ENCODE results near the gene DHX40. TPM values are rescaled to one million over a fixed set of nuclear protein-coding genes. Genes with fewer than 3 reads are reported as not detected.

DHX40 gene
- total and polyA plus RNA-seq, 10 donors = 9.3 to 33.5 (median 25.4) TPM

DNA sequence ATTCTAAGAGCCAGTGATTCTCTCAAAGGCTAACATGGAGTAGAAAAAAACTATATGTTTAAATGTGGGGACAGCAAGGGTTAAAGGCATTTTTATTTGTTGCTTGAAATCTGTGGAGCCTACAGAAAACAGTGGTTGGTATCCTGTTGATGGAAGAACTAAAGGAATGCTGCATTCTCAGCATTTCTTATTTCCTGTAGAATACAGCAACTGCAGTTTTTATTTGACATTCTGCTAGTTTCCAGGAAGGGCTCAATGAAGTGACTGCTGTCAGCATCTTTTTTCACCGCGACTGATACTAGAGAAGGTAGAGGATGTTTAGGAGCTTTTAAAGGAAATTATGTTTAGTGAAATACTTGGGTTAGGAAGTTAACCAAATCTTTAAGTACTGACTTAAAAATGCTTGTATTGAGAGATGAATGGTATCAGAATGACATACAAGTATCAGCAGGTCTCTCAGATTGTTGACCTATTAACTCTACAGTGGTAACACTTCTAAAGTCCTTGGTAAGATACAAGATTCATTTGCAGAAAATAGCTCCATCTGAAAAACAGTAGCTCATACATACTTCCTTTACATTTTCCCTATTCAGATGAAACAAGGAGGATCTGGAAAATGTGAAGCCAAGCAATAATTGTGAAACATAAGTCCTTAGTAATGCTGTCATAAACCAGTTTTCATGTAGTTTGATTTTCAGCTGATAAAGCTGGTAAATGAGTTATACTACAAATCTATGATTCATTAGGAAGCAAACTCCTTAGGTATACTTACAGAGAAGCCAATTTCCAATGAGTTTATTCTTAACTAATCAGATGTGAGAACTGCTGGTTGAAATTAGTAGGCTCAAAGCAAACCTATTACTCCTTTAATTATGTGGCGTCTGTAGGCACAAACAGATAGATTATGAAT lies 69.5 kb downstream of the DHX40 start:
- no peak for DNase-seq
- H3K27ac ChIP-seq = peak overlapping the region; percentile 42 to 80 (median 73)
- WGBS, 5 donors = 45 to 64% (median 57%) methylated on average over 3 of the region's 3 CpGs

DNA sequence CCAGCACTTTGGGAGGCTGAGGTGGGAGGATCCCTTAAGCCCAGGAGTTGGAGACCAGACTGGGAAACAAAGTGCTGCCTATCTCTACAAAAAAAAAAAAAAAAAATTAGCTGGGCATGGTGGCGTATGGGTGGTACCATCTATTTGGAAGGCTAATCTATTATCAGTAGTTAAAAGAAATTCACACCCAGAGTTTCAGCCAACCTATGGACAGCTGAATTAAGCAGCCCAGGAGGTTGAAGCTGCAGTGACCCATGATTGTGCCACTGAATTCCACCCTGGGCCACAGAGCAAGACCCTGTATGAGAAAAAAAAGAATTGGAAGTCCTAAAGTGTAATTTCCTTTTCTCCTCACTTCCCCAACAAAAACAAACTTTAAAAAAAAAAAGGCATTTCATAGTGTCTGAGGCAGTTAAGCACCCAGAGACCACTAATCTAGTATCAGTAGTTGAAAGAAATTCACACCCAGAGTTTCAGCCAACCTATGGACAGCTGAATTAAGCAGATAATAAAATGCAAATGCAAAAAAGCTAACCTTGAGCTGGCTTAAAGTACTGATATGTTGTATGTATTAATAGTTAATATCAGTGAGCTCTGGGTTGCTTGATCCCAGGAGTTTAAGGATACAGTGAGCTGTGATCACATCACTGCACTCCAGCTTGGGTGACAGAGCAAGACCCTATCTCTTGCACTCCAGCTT lies 72.4 kb downstream of the DHX40 start:
- Histone ChIP-seq H3K4me3 (no peak overlapping the region), H3K36me3 (peaks cover 0 to 4% (median 0%) of the 10 kb centered on the region in 6 donors), H3K9me3 (no peaks in the 10 kb centered on the region), H3K27me3 (replicated peaks in 1 of 7) (no peaks in the 10 kb centered on the region), H3K27ac (peak overlapping the region in 5 of 8 donors; percentile 15 to 66 (median 49)), H3K4me1 (peaks cover 75 to 98% (median 91%) of the 10 kb centered on the region in 6 donors)
- TF ChIP-seq, protein P1, sequence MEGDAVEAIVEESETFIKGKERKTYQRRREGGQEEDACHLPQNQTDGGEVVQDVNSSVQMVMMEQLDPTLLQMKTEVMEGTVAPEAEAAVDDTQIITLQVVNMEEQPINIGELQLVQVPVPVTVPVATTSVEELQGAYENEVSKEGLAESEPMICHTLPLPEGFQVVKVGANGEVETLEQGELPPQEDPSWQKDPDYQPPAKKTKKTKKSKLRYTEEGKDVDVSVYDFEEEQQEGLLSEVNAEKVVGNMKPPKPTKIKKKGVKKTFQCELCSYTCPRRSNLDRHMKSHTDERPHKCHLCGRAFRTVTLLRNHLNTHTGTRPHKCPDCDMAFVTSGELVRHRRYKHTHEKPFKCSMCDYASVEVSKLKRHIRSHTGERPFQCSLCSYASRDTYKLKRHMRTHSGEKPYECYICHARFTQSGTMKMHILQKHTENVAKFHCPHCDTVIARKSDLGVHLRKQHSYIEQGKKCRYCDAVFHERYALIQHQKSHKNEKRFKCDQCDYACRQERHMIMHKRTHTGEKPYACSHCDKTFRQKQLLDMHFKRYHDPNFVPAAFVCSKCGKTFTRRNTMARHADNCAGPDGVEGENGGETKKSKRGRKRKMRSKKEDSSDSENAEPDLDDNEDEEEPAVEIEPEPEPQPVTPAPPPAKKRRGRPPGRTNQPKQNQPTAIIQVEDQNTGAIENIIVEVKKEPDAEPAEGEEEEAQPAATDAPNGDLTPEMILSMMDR (IDR thresholded peaks at IDR 0.05 in 8 of 11, conservative IDR thresholded peaks at IDR 0.05 in 3 of 11) = no peak
- TF ChIP-seq POLR2AphosphoS5 (IDR thresholded peaks at IDR 0.05) = no peak
- TF ChIP-seq POLR2A (IDR thresholded peaks at IDR 0.05) = no peak
- intact Hi-C loops (cut with DNase I; ENCODE audit: low total_unique reads) = no loop called here
- 58 to 81% (median 74%) methylated on average over 1 of the region's 1 CpG for WGBS, 5 donors
- no peak for DNase-seq

More for the DNA sequence above, 69.5 kb downstream of the DHX40 start:
- Histone ChIP-seq H3K4me3 (peak overlapping the region in 1 of 8 donors; percentile 3), H3K27me3 (replicated peaks in 1 of 7) (no peaks in the 10 kb centered on the region), H3K9me3 (no peaks in the 10 kb centered on the region), H3K4me1 (peaks cover 49 to 98% (median 87%) of the 10 kb centered on the region in 6 donors), H3K36me3 (peaks cover 0 to 7% (median 0%) of the 10 kb centered on the region in 6 donors)
- intact Hi-C loops (cut with DNase I; ENCODE audit: low total_unique reads) = no loop called here
- peak in 1 of 3 donors; percentile 46 for TF ChIP-seq POLR2AphosphoS5 (IDR thresholded peaks at IDR 0.05)
- TF ChIP-seq, protein P1 (IDR thresholded peaks at IDR 0.05 in 8 of 11, conservative IDR thresholded peaks at IDR 0.05 in 3 of 11) = no peak
- TF ChIP-seq POLR2A (IDR thresholded peaks at IDR 0.05) = no peak

DNA sequence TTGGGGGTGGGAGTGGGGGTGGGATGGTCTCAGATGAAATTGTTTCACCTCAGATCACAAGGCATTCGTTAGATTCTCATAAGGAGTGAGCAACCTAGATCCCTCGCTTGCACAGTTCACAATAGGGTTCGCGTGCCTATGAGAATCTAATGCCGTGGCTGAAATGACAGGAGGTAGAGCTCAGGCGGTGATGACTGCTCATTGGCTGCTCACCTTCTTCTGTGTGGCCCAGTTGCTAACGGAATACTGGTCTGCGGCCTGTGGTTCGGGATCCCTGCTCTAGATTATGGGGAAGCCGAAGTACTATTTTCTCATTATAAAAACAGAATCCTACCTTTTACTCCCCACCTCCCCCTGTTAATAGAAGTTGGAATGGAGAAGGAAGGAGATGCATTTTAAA lies 73.1 kb downstream of the DHX40 start:
- Histone ChIP-seq H3K9me3 (no peaks in the 10 kb centered on the region), H3K36me3 (peaks cover 0 to 4% (median 0%) of the 10 kb centered on the region in 6 donors), H3K4me3 (no peak overlapping the region), H3K27ac (peak overlapping the region in 4 of 8 donors; percentile 15 to 66 (median 52)), H3K4me1 (peaks cover 69 to 98% (median 91%) of the 10 kb centered on the region in 6 donors), H3K27me3 (replicated peaks in 1 of 7) (no peaks in the 10 kb centered on the region)
- no peak for DNase-seq
- intact Hi-C loops (cut with DNase I; ENCODE audit: low total_unique reads) = no loop called here
- WGBS, 5 donors = 78 to 83% (median 83%) methylated on average over 10 of the region's 10 CpGs
- no peak for TF ChIP-seq POLR2AphosphoS5 (IDR thresholded peaks at IDR 0.05)
- TF ChIP-seq, protein P1 (IDR thresholded peaks at IDR 0.05 in 8 of 11, conservative IDR thresholded peaks at IDR 0.05 in 3 of 11) = no peak
- no peak for TF ChIP-seq POLR2A (IDR thresholded peaks at IDR 0.05)
